MM.1S (cell line): ENCODE measurements around the gene LGALS12.
"Not testable (repeated sequence)": the region's sequence is repeated elsewhere in the genome, so short reads cannot be mapped to it uniquely, and the experiment has no call there.

Source experiments
- DNase-seq: peaks from one replicate; pipeline ENCODE4 v3.0.0-alpha.2; 2015
- H2AFZ ChIP-seq: fragments of 300-600 bp; sonication (generic); 2 replicates; pipeline ENCODE4 v1.6.0; 2016; ENCODE audit warnings: antibody characterized with exemption, low read length
- H3F3A ChIP-seq: fragments of 300-600 bp; sonication (generic); 2 replicates; pipeline ENCODE4 v1.6.1; 2016; ENCODE audit warnings: mild to moderate bottlenecking, antibody characterized with exemption, low read length, moderate library complexity, mixed read lengths; ENCODE audit not compliant: insufficient read depth
- H3K27ac ChIP-seq: fragments of 300-600 bp; sonication (generic); 2 replicates; pipeline ENCODE4 v1.5.1; 2016; ENCODE audit warnings: mild to moderate bottlenecking, low read length
- H3K27me3 ChIP-seq: fragments of 300-600 bp; sonication (generic); replicated peaks from 2 replicates; pipeline ENCODE4 v1.6.0; 2016; ENCODE audit warnings: low read length; ENCODE audit not compliant: insufficient read depth
- H3K36me3 ChIP-seq: fragments of 300-600 bp; sonication (generic); replicated peaks from 2 replicates; pipeline ENCODE4 v1.6.1; 2016; ENCODE audit warnings: mild to moderate bottlenecking, low read length, mixed read lengths; ENCODE audit not compliant: insufficient read depth
- H3K4me1 ChIP-seq: fragments of 300-600 bp; sonication (generic); 2 replicates; pipeline ENCODE4 v1.6.1; 2016; ENCODE audit warnings: low read length, mixed read lengths
- H3K4me2 ChIP-seq: fragments of 300-600 bp; sonication (generic); 2 replicates; pipeline ENCODE4 v1.6.0; 2016; ENCODE audit warnings: low read depth, low read length
- H3K4me3 ChIP-seq: fragments of 300-600 bp; sonication (generic); 2 replicates; pipeline ENCODE4 v1.5.1; 2016; ENCODE audit warnings: low read length, mixed read lengths
- H3K79me2 ChIP-seq: fragments of 300-600 bp; sonication (generic); 2 replicates; pipeline ENCODE4 v1.6.1; 2016; ENCODE audit warnings: mixed run types, low read length, mixed read lengths
- H3K9ac ChIP-seq: fragments of 300-600 bp; sonication (generic); 2 replicates; pipeline ENCODE4 v1.6.1; 2016; ENCODE audit warnings: low read length, mixed read lengths
- H3K9me2 ChIP-seq: fragments of 300-600 bp; sonication (generic); replicated peaks from 2 replicates; pipeline ENCODE4 v1.6.1; 2016; ENCODE audit warnings: mild to moderate bottlenecking, low read length, mixed read lengths; ENCODE audit not compliant: insufficient read depth
- H3K9me3 ChIP-seq: fragments of 300-600 bp; sonication (generic); replicated peaks from 2 replicates; pipeline ENCODE4 v1.6.1; 2016; ENCODE audit warnings: mild to moderate bottlenecking, low read length, mixed read lengths; ENCODE audit not compliant: insufficient read depth
- H4K20me1 ChIP-seq: fragments of 300-600 bp; sonication (generic); 2 replicates; pipeline ENCODE4 v1.6.1; 2016; ENCODE audit warnings: mild to moderate bottlenecking, low read length, moderate library complexity, mixed read lengths; ENCODE audit not compliant: insufficient read depth
- CTCF ChIP-seq: fragments of 300-600 bp; sonication (generic); IDR thresholded peaks from 2 replicates; pipeline ENCODE4 v1.5.1; 2016; ENCODE audit warnings: antibody characterized with exemption, low read length, mixed read lengths
- EZH2 ChIP-seq: fragments of 300-600 bp; sonication (generic); optimal IDR thresholded peaks from 2 replicates; pipeline ENCODE3; 2017; ENCODE audit warnings: low read depth, mild to moderate bottlenecking, antibody characterized with exemption, low read length, mixed read lengths
- EZH2phosphoT487 ChIP-seq: fragments of 300-600 bp; sonication (generic); IDR thresholded peaks from 2 replicates; pipeline ENCODE4 v1.6.1; 2018; ENCODE audit warnings: antibody characterized with exemption, low read length

LGALS12 gene

GRCh38 chr11:63537293-63538101 is 31.6 kb downstream of the LGALS12 start:
- peak overlapping the region; percentile 89 for H3K4me2 ChIP-seq
- no peaks in the 10 kb centered on the region for H3K79me2 ChIP-seq
- peak overlapping the region; percentile 77 for H2AFZ ChIP-seq
- H3K9ac ChIP-seq = peak overlapping the region; percentile 49; the same call in 1 of the 2 replicates
- peak overlapping the region; percentile 41; the same call in 1 of the 2 replicates for H3K27ac ChIP-seq
- peaks cover 29% of the 10 kb centered on the region for H3K4me1 ChIP-seq
- peaks cover 30% of the 10 kb centered on the region for H3F3A ChIP-seq
- peak; percentile 13 for DNase-seq
- no peaks in the 10 kb centered on the region for H3K9me3 ChIP-seq
- no peaks in the 10 kb centered on the region for H3K27me3 ChIP-seq
- no peaks in the 10 kb centered on the region for H3K36me3 ChIP-seq
- H3K9me2 ChIP-seq = no peaks in the 10 kb centered on the region
- H3K4me3 ChIP-seq = peak overlapping the region; percentile 52
- TF ChIP-seq EZH2phosphoT487 = no peak
- TF ChIP-seq EZH2 = no peak
- TF ChIP-seq CTCF = no peak
- H4K20me1 ChIP-seq = no peaks in the 10 kb centered on the region

GRCh38 chr11:63542506-63542905 is 36.6 kb downstream of the LGALS12 start:
- DNase-seq, H3K79me2 ChIP-seq, H3F3A ChIP-seq, H3K9ac ChIP-seq, H4K20me1 ChIP-seq, H2AFZ ChIP-seq, H3K27ac ChIP-seq, H3K9me3 ChIP-seq, H3K4me2 ChIP-seq, H3K36me3 ChIP-seq, H3K27me3 ChIP-seq, H3K9me2 ChIP-seq, H3K4me3 ChIP-seq: not testable (repeated sequence)
- peaks cover 13% of the 10 kb centered on the region for H3K4me1 ChIP-seq

- Histone ChIP-seq H3K36me3 (no peaks in the 10 kb centered on the region), H3K9me3 (no peaks in the 10 kb centered on the region), H3K4me2 (no peak overlapping the region), H3K27ac (no peak overlapping the region), H3K9me2 (no peaks in the 10 kb centered on the region), H3K4me1 (peaks cover 11% of the 10 kb centered on the region), H3K4me3 (no peak overlapping the region), H3K9ac (no peak overlapping the region), H4K20me1 (no peaks in the 10 kb centered on the region), H3F3A (no peaks in the 10 kb centered on the region), H3K79me2 (no peaks in the 10 kb centered on the region), H3K27me3 (no peaks in the 10 kb centered on the region), H2AFZ (no peak overlapping the region)
- DNase-seq = no peak
- no peak for TF ChIP-seq EZH2phosphoT487
- TF ChIP-seq CTCF = no peak
- TF ChIP-seq EZH2 = no peak
Measured at GRCh38 chr11:63543711-63544110, 37.8 kb downstream of the LGALS12 start.

GRCh38 chr11:63547061-63547460 is 41.2 kb downstream of the LGALS12 start:
- H3K79me2 ChIP-seq = no peaks in the 10 kb centered on the region
- no peaks in the 10 kb centered on the region for H3F3A ChIP-seq
- TF ChIP-seq EZH2 (no peak), EZH2phosphoT487 (no peak), CTCF (no peak)
- H4K20me1 ChIP-seq = no peaks in the 10 kb centered on the region
- H3K9me2 ChIP-seq = no peaks in the 10 kb centered on the region
- H3K36me3 ChIP-seq = no peaks in the 10 kb centered on the region
- no peak overlapping the region for H3K27ac ChIP-seq
- H3K4me2 ChIP-seq = no peak overlapping the region
- H3K4me1 ChIP-seq = peaks cover 11% of the 10 kb centered on the region
- no peak for DNase-seq
- no peak overlapping the region for H3K9ac ChIP-seq
- H2AFZ ChIP-seq = no peak overlapping the region
- H3K9me3 ChIP-seq = no peaks in the 10 kb centered on the region
- H3K4me3 ChIP-seq = no peak overlapping the region
- H3K27me3 ChIP-seq = no peaks in the 10 kb centered on the region
